NK-92 treated with Interleukin-12 subunit alpha and Interleukin-12 subunit beta, amount 100 ng/mL, for 24 hours (cell line): ENCODE results near the gene HOXA1.
A peak's percentile ranks its signal among the peaks of the same experiment; 100 is the strongest.

ENCODE experiments used
- DNase-seq: peaks from one replicate; lab custom pipeline; 2025; lab: John Stamatoyannopoulos, UW

The HOXA1 gene

GRCh38 chr7:27131390-27131819 is 35.6 kb upstream of the HOXA1 start:
- DNase-seq: no peak

GRCh38 chr7:27130540-27131389 is 35.0 kb upstream of the HOXA1 start, which contains the start of gene HOXA4:
HOXA4 (minus strand) TSS chr7:27130757; CDS start chr7:27130733, 24 bp downstream.
- DNase-seq: peak; percentile 78

GRCh38 chr7:27129729-27130539 is 34.1 kb upstream of the HOXA1 start:
- no peak for DNase-seq

GRCh38 chr7:27128776-27129728 is 33.3 kb upstream of the HOXA1 start:
- DNase-seq: no peak

GRCh38 chr7:27128034-27128433 is 32.2 kb upstream of the HOXA1 start:
- no peak for DNase-seq

GRCh38 chr7:27126596-27127327 is 31.0 kb upstream of the HOXA1 start:
- no peak for DNase-seq

GRCh38 chr7:27125986-27126394 is 30.2 kb upstream of the HOXA1 start:
- no peak for DNase-seq

- no peak for DNase-seq
Observed at GRCh38 chr7:27124902-27125689, 29.3 kb upstream of the HOXA1 start.

- no peak for DNase-seq
Observed at GRCh38 chr7:27124096-27124901, 28.5 kb upstream of the HOXA1 start.

GRCh38 chr7:27123477-27124053 is 27.8 kb upstream of the HOXA1 start:
- no peak for DNase-seq

GRCh38 chr7:27123007-27123476 is 27.2 kb upstream of the HOXA1 start:
- no peak for DNase-seq

GRCh38 chr7:27122077-27122910 is 26.5 kb upstream of the HOXA1 start:
- DNase-seq: no peak

- DNase-seq: no peak
Observed at GRCh38 chr7:27121684-27122076, 25.9 kb upstream of the HOXA1 start.

GRCh38 chr7:27119412-27119911 is 23.7 kb upstream of the HOXA1 start:
- DNase-seq: no peak

GRCh38 chr7:27118580-27118979 is 22.8 kb upstream of the HOXA1 start:
- DNase-seq: no peak

GRCh38 chr7:27117887-27118491 is 22.2 kb upstream of the HOXA1 start:
- DNase-seq: no peak
